NCI-H128 (cell line): ENCODE measurements around the gene ARFGEF3.
"Not testable (repeated sequence)": the region's sequence is repeated elsewhere in the genome, so short reads cannot be mapped to it uniquely, and the experiment has no call there.

Source experiments
- DNase-seq: peaks from one replicate; lab custom pipeline; 2025; ENCODE audit not compliant: unreplicated experiment; lab: John Stamatoyannopoulos, UW

Gene ARFGEF3

GRCh38 chr6:138341176-138341575 is 179.4 kb downstream of the ARFGEF3 start:
- no peak for DNase-seq

GRCh38 chr6:138343112-138343511 is 181.4 kb downstream of the ARFGEF3 start:
- no peak for DNase-seq

- DNase-seq = no peak
Observed at GRCh38 chr6:138345565-138346285, 184.0 kb downstream of the ARFGEF3 start.

GRCh38 chr6:138346302-138347195 is 184.8 kb downstream of the ARFGEF3 start:
- DNase-seq = no peak

GRCh38 chr6:138347864-138348263 is 186.1 kb downstream of the ARFGEF3 start:
- no peak for DNase-seq

- no peak for DNase-seq
Observed at GRCh38 chr6:138349891-138350290, 188.2 kb downstream of the ARFGEF3 start.

- no peak for DNase-seq
Observed at GRCh38 chr6:138357928-138358327, 196.2 kb downstream of the ARFGEF3 start.

- DNase-seq = not testable (repeated sequence)
Observed at GRCh38 chr6:138368684-138369083, 206.9 kb downstream of the ARFGEF3 start.

GRCh38 chr6:138370631-138371451 is 209.1 kb downstream of the ARFGEF3 start:
- DNase-seq = no peak

- DNase-seq = no peak
Observed at GRCh38 chr6:138371452-138371711, 209.6 kb downstream of the ARFGEF3 start.

GRCh38 chr6:138371720-138372119 is 210.0 kb downstream of the ARFGEF3 start:
- no peak for DNase-seq

GRCh38 chr6:138372711-138373463 is 211.1 kb downstream of the ARFGEF3 start:
- DNase-seq = no peak

- no peak for DNase-seq
Observed at GRCh38 chr6:138374230-138374629, 212.5 kb downstream of the ARFGEF3 start.

GRCh38 chr6:138374815-138375214 is 213.1 kb downstream of the ARFGEF3 start:
- no peak for DNase-seq

- no peak for DNase-seq
Observed at GRCh38 chr6:138377042-138377441, 215.3 kb downstream of the ARFGEF3 start.

- peak; percentile 6 for DNase-seq
Observed at GRCh38 chr6:138377844-138378243, 216.1 kb downstream of the ARFGEF3 start, which contains the start of gene SMIM28. TSS of gene SMIM28 (plus strand) at chr6:138377905. CDS start at chr6:138378073, 168 bp downstream.

- no peak for DNase-seq
Observed at GRCh38 chr6:138378463-138378862, 216.7 kb downstream of the ARFGEF3 start.

- DNase-seq = no peak
Observed at GRCh38 chr6:138382498-138383265, 220.9 kb downstream of the ARFGEF3 start.

GRCh38 chr6:138383776-138384175 is 222.0 kb downstream of the ARFGEF3 start:
- no peak for DNase-seq

GRCh38 chr6:138386897-138387296 is 225.2 kb downstream of the ARFGEF3 start:
- no peak for DNase-seq
